Measurements from ENCODE around the gene GRAMD2A. TPM values are rescaled to one million over a fixed set of nuclear protein-coding genes. Genes with fewer than 3 reads are reported as not detected.

The GRAMD2A gene
- total and polyA plus RNA-seq, 2 experiments from 2014 or later: not detected

- no peaks in the 10 kb centered on the region for H3K27me3 ChIP-seq (replicated peaks; ENCODE audit: insufficient read depth)
- WGBS, 2 experiments (ENCODE audit: low coverage in 1 of 2, low lambda C conversion rate in 2 of 2, missing lambda C conversion rate in 2 of 2): 1 to 4% methylated on average over 27 to 68 of the region's 69 CpGs
- peak within 1 kb of the TSS; percentile 96 for H3K9ac ChIP-seq
- no peaks in the 10 kb centered on the region for H3K9me3 ChIP-seq (ENCODE audit: low read depth)
- H3K9me2 ChIP-seq (ENCODE audit: insufficient read depth): no peaks in the 10 kb centered on the region
- H3K36me3 ChIP-seq (ENCODE audit: low read depth): no peaks in the 10 kb centered on the region
- H4K20me1 ChIP-seq (ENCODE audit: insufficient read depth): 0 out of 2 replicates have a peak, but pooled peaks cover 7% of the 10 kb centered on the region
- peak within 1 kb of the TSS; percentile 97 for H3K27ac ChIP-seq
- peaks cover 5% of the 10 kb centered on the region; the same call in 1 of the 2 replicates for H3F3A ChIP-seq (ENCODE audit: insufficient read depth)
- no peak for TF ChIP-seq EZH2phosphoT487 (IDR thresholded peaks at IDR 0.05; ENCODE audit: insufficient read depth, low read depth)
- TF ChIP-seq EZH2 (IDR thresholded peaks at IDR 0.05; ENCODE audit: insufficient read depth, poor library complexity, severe bottlenecking): no peak
- in situ Hi-C loops (cut with MboI): no loop called here
- H3K4me1 ChIP-seq (ENCODE audit: insufficient read depth): peaks cover 13% of the 10 kb centered on the region
- H3K4me2 ChIP-seq (ENCODE audit: unreplicated experiment): peak within 1 kb of the TSS; percentile 97
- H2AFZ ChIP-seq: peak within 1 kb of the TSS; percentile 94
- peak within 1 kb of the TSS; percentile 95 for H3K4me3 ChIP-seq
- H3K79me2 ChIP-seq (ENCODE audit: insufficient read depth): peaks cover 52% of the 10 kb centered on the region
- DNase-seq: peak; percentile 99
Measured at GRCh38 chr15:72118017-72118978, 79.3 kb downstream of the GRAMD2A start, which contains the start of the genes MYO9A and SENP8. Gene MYO9A (minus strand): TSS chr15:72118150. CDS start chr15:72046563, 71,587 bp downstream. Gene SENP8 (plus strand): TSS chr15:72118403. CDS start chr15:72139624, 21,221 bp downstream.

- 0 to 1% methylated on average over 11 to 42 of the region's 59 CpGs for WGBS, 2 experiments (ENCODE audit: low coverage in 1 of 2, low lambda C conversion rate in 2 of 2, missing lambda C conversion rate in 2 of 2)
- H3K79me2 ChIP-seq (ENCODE audit: insufficient read depth): peaks cover 60% of the 10 kb centered on the region
Measured at GRCh38 chr15:72117486-72118016, 80.0 kb downstream of the GRAMD2A start.

GRCh38 chr15:72116731-72117485, 80.7 kb downstream of the GRAMD2A start:
- Histone ChIP-seq H3K4me1 (ENCODE audit: insufficient read depth) (peaks cover 24% of the 10 kb centered on the region), H3K36me3 (ENCODE audit: low read depth) (no peaks in the 10 kb centered on the region), H3K9me2 (ENCODE audit: insufficient read depth) (no peaks in the 10 kb centered on the region), H2AFZ (peak overlapping the region; percentile 83), H3K9me3 (ENCODE audit: low read depth) (no peaks in the 10 kb centered on the region), H3K4me3 (peak overlapping the region; percentile 95), H3K27me3 (replicated peaks; ENCODE audit: insufficient read depth) (no peaks in the 10 kb centered on the region), H3K9ac (peak overlapping the region; percentile 96), H3K79me2 (ENCODE audit: insufficient read depth) (peaks cover 66% of the 10 kb centered on the region), H3K27ac (peak overlapping the region; percentile 97), H4K20me1 (ENCODE audit: insufficient read depth) (0 out of 2 replicates have a peak, but pooled peaks cover 7% of the 10 kb centered on the region), H3F3A (ENCODE audit: insufficient read depth) (peaks cover 8% of the 10 kb centered on the region; the same call in 1 of the 2 replicates), H3K4me2 (ENCODE audit: unreplicated experiment) (peak overlapping the region; percentile 97)
- DNase-seq: peak; percentile 59
- WGBS, 2 experiments (ENCODE audit: low coverage in 1 of 2, low lambda C conversion rate in 2 of 2, missing lambda C conversion rate in 2 of 2): 0 to 1% methylated on average over 24 of the region's 24 CpGs
- in situ Hi-C loops (cut with MboI): no loop called here
- TF ChIP-seq EZH2 (IDR thresholded peaks at IDR 0.05; ENCODE audit: insufficient read depth, poor library complexity, severe bottlenecking) (no peak), EZH2phosphoT487 (IDR thresholded peaks at IDR 0.05; ENCODE audit: insufficient read depth, low read depth) (no peak)

More at GRCh38 chr15:72117486-72118016, 80.0 kb downstream of the GRAMD2A start:
- peak overlapping the region; percentile 97 for H3K4me2 ChIP-seq (ENCODE audit: unreplicated experiment)
- H3K9me3 ChIP-seq (ENCODE audit: low read depth): no peaks in the 10 kb centered on the region
- H3K9me2 ChIP-seq (ENCODE audit: insufficient read depth): no peaks in the 10 kb centered on the region
- peak overlapping the region; percentile 83 for H2AFZ ChIP-seq
- no peaks in the 10 kb centered on the region for H3K27me3 ChIP-seq (replicated peaks; ENCODE audit: insufficient read depth)
- peak; percentile 95 for DNase-seq
- peaks cover 21% of the 10 kb centered on the region for H3K4me1 ChIP-seq (ENCODE audit: insufficient read depth)
- H3K36me3 ChIP-seq (ENCODE audit: low read depth): no peaks in the 10 kb centered on the region
- peak overlapping the region; percentile 97 for H3K27ac ChIP-seq
- 0 out of 2 replicates have a peak, but pooled peaks cover 7% of the 10 kb centered on the region for H4K20me1 ChIP-seq (ENCODE audit: insufficient read depth)
- no peak for TF ChIP-seq EZH2 (IDR thresholded peaks at IDR 0.05; ENCODE audit: insufficient read depth, poor library complexity, severe bottlenecking)
- no peak for TF ChIP-seq EZH2phosphoT487 (IDR thresholded peaks at IDR 0.05; ENCODE audit: insufficient read depth, low read depth)
- peaks cover 8% of the 10 kb centered on the region; the same call in 1 of the 2 replicates for H3F3A ChIP-seq (ENCODE audit: insufficient read depth)
- H3K9ac ChIP-seq: peak overlapping the region; percentile 96
- H3K4me3 ChIP-seq: peak overlapping the region; percentile 95
- in situ Hi-C loops (cut with MboI): no loop called here

Measured in GM23248 (cell line).